Esophagus squamous epithelium (tissue), 5 donors: ENCODE results near the gene PTPRQ. TPM values are rescaled to one million over a fixed set of nuclear protein-coding genes. Genes with fewer than 3 reads are reported as not detected.

Experiments
- DNase-seq: peaks from one replicate; lab custom pipeline; 2025; lab: John Stamatoyannopoulos, UW
- H3K27ac ChIP-seq, 4 donors: fragments of 200-600 bp; sonication (generic); one replicate each; pipeline ENCODE4 v1.5.1; 2016 to 2019; ENCODE audit warnings: mild to moderate bottlenecking in 1 of 4
- H3K27me3 ChIP-seq, 4 donors: fragments of 200-600 bp; sonication (generic); 1 replicate in 3 of 4; 2 replicates in 1 of 4; pipeline versions ENCODE4 v1.5.1 to v1.6.0; 2017 to 2021; ENCODE audit warnings: antibody characterized with exemption in 1 of 4
- H3K36me3 ChIP-seq, 3 donors: fragments of 200-600 bp; sonication (generic); one replicate each; pipeline ENCODE4 v1.5.1; 2016 to 2019
- H3K4me1 ChIP-seq, 3 donors: fragments of 200-600 bp; sonication (generic); one replicate each; pipeline ENCODE4 v1.5.1; 2017 to 2019
- H3K4me3 ChIP-seq, 4 donors: fragments of 200-600 bp; sonication (generic); 1 replicate in 3 of 4; 2 replicates in 1 of 4; pipeline ENCODE4 v1.5.1; 2016 to 2019; ENCODE audit warnings: mild to moderate bottlenecking in 2 of 4, moderate library complexity in 1 of 4
- H3K9me3 ChIP-seq, 3 donors: fragments of 200-600 bp; sonication (generic); one replicate each; pipeline ENCODE4 v1.5.1; 2016 to 2019
- POLR2A ChIP-seq, 4 donors: fragments of 450-650 bp; IDR thresholded peaks; one replicate each; pipeline ENCODE4 v1.6.1; 2017; ENCODE audit warnings: antibody characterized with exemption in 4 of 4, mild to moderate bottlenecking in 4 of 4, moderate library complexity in 3 of 4
- WGBS, 2 donors: methylation state at CpG; one replicate each; pipeline ENCODE4 v1.1.5; 2018; 5-methylcytosine and 5-hydroxymethylcytosine counted together
- intact Hi-C: fragments of 100-400 bp; cut with DNase I; formaldehyde crosslinking; loops from one replicate; pipeline ENCODE4 v1.15.0; 2022
- total RNA-seq, 4 donors: library from RNA; depleted of rRNA; stranded (reverse); fragments of >200 nt; gene quantifications; one replicate each; pipeline ENCODE4 v1.1.0, GENCODE V29; 2016
- TF ChIP-seq, protein P1 (sequence below), 6 experiments: fragments of 450-650 bp in 4 of 6; fragments of 200-600 bp in 2 of 6; sonication (generic) in 2 of 6; IDR thresholded peaks; one replicate each; pipeline ENCODE4 v1.5.1; 2016 to 2019; ENCODE audit warnings: antibody characterized with exemption in 6 of 6, mild to moderate bottlenecking in 4 of 6, moderate library complexity in 4 of 6
- donor health status: DM: yes; HTN: yes; CAD: no.

Gene PTPRQ, protein sequence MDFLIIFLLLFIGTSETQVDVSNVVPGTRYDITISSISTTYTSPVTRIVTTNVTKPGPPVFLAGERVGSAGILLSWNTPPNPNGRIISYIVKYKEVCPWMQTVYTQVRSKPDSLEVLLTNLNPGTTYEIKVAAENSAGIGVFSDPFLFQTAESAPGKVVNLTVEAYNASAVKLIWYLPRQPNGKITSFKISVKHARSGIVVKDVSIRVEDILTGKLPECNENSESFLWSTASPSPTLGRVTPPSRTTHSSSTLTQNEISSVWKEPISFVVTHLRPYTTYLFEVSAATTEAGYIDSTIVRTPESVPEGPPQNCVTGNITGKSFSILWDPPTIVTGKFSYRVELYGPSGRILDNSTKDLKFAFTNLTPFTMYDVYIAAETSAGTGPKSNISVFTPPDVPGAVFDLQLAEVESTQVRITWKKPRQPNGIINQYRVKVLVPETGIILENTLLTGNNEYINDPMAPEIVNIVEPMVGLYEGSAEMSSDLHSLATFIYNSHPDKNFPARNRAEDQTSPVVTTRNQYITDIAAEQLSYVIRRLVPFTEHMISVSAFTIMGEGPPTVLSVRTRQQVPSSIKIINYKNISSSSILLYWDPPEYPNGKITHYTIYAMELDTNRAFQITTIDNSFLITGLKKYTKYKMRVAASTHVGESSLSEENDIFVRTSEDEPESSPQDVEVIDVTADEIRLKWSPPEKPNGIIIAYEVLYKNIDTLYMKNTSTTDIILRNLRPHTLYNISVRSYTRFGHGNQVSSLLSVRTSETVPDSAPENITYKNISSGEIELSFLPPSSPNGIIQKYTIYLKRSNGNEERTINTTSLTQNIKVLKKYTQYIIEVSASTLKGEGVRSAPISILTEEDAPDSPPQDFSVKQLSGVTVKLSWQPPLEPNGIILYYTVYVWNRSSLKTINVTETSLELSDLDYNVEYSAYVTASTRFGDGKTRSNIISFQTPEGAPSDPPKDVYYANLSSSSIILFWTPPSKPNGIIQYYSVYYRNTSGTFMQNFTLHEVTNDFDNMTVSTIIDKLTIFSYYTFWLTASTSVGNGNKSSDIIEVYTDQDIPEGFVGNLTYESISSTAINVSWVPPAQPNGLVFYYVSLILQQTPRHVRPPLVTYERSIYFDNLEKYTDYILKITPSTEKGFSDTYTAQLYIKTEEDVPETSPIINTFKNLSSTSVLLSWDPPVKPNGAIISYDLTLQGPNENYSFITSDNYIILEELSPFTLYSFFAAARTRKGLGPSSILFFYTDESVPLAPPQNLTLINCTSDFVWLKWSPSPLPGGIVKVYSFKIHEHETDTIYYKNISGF (N-terminal part only)
- total RNA-seq: under 1 TPM in 3 of 4 donors, not detected in 1; 0.19 to 0.44 (median 0.31) TPM

DNA sequence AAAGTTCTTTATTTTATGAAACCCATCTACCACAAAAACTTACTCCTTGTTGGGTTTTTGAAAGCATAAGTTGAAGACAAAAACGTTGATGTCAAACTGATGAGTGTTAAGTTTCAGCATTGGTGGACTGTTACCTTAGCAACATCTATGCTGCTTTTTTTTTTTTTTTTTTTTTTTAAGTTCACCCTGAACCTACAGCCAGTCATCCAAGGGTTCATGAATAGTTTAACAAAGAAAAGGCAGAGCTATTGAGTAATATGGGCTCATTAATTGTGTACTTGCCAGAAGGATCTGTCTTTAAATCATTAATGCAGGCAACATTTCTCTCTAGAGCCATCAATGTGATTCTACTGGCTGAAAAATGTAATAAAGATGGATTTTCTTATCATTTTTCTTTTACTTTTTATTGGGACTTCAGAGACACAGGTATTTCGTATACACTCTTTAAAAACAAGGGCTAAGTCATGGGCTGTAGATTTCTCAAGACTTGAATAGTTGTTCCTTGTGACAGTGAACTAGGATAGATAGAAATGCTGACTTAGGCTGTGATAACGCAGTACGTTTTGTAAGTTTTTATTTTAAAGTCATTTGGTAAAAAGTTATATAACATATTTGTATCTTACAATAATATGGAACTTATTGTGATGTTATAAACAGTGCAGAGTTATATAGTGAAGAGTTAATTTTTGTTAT, at the start of gene PTPRQ:
TSS of gene PTPRQ (plus strand) at position 262 of the 693 bp plus-strand sequence. CDS start at position 373, 111 bp downstream.
- H3K4me1 ChIP-seq: peaks cover 0 to 39% (median 0%) of the 10 kb centered on the region in 3 donors
- TF ChIP-seq POLR2A (IDR thresholded peaks at IDR 0.05): no peak
- TF ChIP-seq, protein P1, sequence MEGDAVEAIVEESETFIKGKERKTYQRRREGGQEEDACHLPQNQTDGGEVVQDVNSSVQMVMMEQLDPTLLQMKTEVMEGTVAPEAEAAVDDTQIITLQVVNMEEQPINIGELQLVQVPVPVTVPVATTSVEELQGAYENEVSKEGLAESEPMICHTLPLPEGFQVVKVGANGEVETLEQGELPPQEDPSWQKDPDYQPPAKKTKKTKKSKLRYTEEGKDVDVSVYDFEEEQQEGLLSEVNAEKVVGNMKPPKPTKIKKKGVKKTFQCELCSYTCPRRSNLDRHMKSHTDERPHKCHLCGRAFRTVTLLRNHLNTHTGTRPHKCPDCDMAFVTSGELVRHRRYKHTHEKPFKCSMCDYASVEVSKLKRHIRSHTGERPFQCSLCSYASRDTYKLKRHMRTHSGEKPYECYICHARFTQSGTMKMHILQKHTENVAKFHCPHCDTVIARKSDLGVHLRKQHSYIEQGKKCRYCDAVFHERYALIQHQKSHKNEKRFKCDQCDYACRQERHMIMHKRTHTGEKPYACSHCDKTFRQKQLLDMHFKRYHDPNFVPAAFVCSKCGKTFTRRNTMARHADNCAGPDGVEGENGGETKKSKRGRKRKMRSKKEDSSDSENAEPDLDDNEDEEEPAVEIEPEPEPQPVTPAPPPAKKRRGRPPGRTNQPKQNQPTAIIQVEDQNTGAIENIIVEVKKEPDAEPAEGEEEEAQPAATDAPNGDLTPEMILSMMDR (IDR thresholded peaks at IDR 0.05): no peak
- no peak within 1 kb of the TSS for H3K27ac ChIP-seq
- no peaks in the 10 kb centered on the region for H3K36me3 ChIP-seq
- no peaks in the 10 kb centered on the region for H3K9me3 ChIP-seq
- H3K4me3 ChIP-seq: no peak within 1 kb of the TSS
- no peak for DNase-seq
- WGBS, 2 donors: 37 to 51% methylated on average over 4 of the region's 4 CpGs
- no peaks in the 10 kb centered on the region for H3K27me3 ChIP-seq
- intact Hi-C loops: no loop called here

DNA sequence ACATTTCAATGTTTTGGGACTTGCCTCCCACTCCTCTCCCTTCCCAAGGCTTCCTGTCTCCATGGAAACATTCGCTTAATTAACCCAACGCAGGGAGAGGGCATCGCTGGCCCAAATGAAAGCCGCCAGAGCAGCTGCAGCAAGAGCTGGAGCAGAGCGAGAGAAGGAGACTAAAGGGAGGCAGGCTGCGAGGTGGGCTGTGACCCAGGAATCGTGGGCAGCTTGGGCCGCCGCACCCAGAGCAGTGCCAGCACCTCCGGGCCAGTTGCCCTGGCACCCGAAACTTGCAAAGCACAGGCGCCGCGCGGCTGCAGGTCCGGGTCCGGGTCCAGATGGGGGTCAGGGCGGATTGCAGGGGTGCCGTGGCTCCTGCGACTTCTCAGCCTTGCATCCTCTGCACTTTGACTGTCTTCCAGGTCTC, 43.5 kb upstream of the PTPRQ start:
- 7 to 15% methylated on average over 9 to 13 of the region's 20 CpGs for WGBS, 2 donors
- TF ChIP-seq, protein P1 (IDR thresholded peaks at IDR 0.05): no peak
- TF ChIP-seq POLR2A (IDR thresholded peaks at IDR 0.05): no peak
- Histone ChIP-seq H3K27ac (no peak overlapping the region), H3K9me3 (no peaks in the 10 kb centered on the region), H3K4me1 (peaks cover 0 to 7% (median 2%) of the 10 kb centered on the region in 3 donors), H3K36me3 (no peaks in the 10 kb centered on the region), H3K4me3 (peak overlapping the region in 2 of 4 donors; percentile 31 to 56), H3K27me3 (peaks cover 0 to 8% (median 0%) of the 10 kb centered on the region in 4 donors)
- intact Hi-C loops: no loop called here
- DNase-seq: no peak

DNA sequence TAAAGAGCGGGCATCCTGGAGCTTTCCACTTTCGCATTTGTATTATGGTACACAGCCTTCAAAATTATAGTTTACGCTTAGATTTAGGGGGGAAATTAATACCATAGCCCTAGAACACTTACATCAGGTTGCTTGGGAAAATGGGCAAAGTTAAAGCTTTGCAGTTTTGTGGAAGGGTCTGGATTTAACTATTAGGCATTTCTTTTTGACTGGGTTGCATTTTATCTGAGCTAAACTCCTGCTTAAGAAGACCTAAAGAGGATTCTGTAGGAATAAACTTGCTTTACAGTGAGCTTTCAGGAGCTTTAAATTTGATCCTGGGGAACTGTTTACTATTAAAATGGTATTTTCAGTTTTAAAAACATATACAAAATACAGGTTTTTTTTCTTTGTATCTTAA, 42.8 kb upstream of the PTPRQ start:
- no peak for TF ChIP-seq POLR2A (IDR thresholded peaks at IDR 0.05)
- TF ChIP-seq, protein P1 (IDR thresholded peaks at IDR 0.05): no peak
- Histone ChIP-seq H3K4me1 (peaks cover 0 to 7% (median 2%) of the 10 kb centered on the region in 3 donors), H3K36me3 (no peaks in the 10 kb centered on the region), H3K27me3 (peaks cover 0 to 8% (median 0%) of the 10 kb centered on the region in 4 donors), H3K4me3 (peak overlapping the region in 1 of 4 donors; percentile 56), H3K9me3 (no peaks in the 10 kb centered on the region), H3K27ac (no peak overlapping the region)
- intact Hi-C loops: no loop called here
- WGBS, 2 donors: 85 to 91% methylated on average over 3 of the region's 3 CpGs
- DNase-seq: no peak

DNA sequence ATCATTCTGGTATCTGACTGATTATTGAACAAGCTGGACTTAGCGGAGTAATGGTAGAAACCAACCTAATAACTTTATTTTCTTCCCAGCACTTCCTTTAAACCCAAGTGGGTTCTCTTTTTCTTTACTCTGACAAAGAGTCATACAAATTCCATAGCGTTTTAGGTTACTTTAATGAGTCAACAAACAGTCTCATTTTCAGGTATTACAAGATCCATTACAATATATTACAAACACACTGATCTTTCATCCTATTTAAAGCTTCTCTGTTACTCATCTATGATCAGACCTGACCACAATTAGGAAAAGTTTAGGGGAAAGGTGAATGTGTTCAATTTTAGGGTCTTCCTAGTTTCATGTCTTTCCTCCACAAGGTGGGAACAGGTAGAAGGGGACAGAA, 39.4 kb upstream of the PTPRQ start:
- WGBS, 2 donors: 58 to 65% methylated on average over 2 of the region's 2 CpGs
- intact Hi-C loops: no loop called here
- Histone ChIP-seq H3K9me3 (no peaks in the 10 kb centered on the region), H3K27me3 (peaks cover 0 to 8% (median 0%) of the 10 kb centered on the region in 4 donors), H3K27ac (no peak overlapping the region), H3K4me1 (peaks cover 0 to 7% (median 2%) of the 10 kb centered on the region in 3 donors), H3K36me3 (no peaks in the 10 kb centered on the region), H3K4me3 (no peak overlapping the region)
- no peak for DNase-seq
- no peak for TF ChIP-seq POLR2A (IDR thresholded peaks at IDR 0.05)
- TF ChIP-seq, protein P1 (IDR thresholded peaks at IDR 0.05): no peak
